Measurements from ENCODE around the gene TOR1A. TPM values are rescaled to one million over a fixed set of nuclear protein-coding genes. Genes with fewer than 3 reads are reported as not detected.
A peak's percentile ranks its signal among the peaks of the same experiment; 100 is the strongest.

The TOR1A gene
- total and polyA plus RNA-seq, 7 experiments from 2014 or later = 13.8 to 68.2 (median 35.0) TPM

DNA sequence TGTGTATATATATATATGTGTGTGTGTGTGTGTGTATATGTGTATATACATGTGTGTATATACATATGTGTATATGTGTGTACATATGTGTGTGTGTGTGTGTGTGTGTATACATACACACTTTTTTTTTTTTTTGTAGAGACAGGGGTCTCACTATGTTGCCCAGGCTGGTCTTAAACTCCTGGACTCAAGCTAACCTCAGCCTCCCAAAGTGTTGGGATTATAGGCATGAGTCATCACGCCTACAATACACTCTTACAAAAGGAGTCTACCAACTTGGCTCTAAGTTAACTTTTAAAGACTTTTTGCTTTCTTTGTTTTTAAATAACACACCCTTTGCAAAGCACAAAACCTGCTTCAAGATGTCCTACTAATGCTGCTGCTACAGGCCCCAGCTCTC is 9.0 kb upstream of the TOR1A start:
- ATAC-seq (no peak), DNase-seq (no peak)
- Histone ChIP-seq H3K27me3 (ENCODE audit: control insufficient read depth in 2 of 2, insufficient read depth in 2 of 2, low read length in 2 of 2) (no peaks in the 10 kb centered on the region), H3K4me1 (ENCODE audit: control insufficient read depth in 2 of 2, insufficient read depth in 2 of 2, low read length in 2 of 2) (peaks cover 29 to 30% of the 10 kb centered on the region in 2 donors), H3K4me3 (ENCODE audit: low read length) (no peak overlapping the region), H3K9me3 (ENCODE audit: control insufficient read depth in 2 of 3, low read length in 3 of 3) (no peaks in the 10 kb centered on the region), H3K36me3 (ENCODE audit: control insufficient read depth in 2 of 3, insufficient read depth in 3 of 3, low read length in 3 of 3) (peaks cover 31 to 65% (median 40%) of the 10 kb centered on the region in 3 experiments), H3K27ac (ENCODE audit: low read depth, low read length) (peak overlapping the region; percentile 97)
- H3K9me3 Mint-ChIP-seq = no peaks in the 10 kb centered on the region
- CTCF ChIA-PET = interaction anchor here (0.7 kb wide), 1 partner anchor 206 kb away, joined by 4 read pairs; no protein-coding TSS in a partner anchor
- POLR2A ChIA-PET = interaction anchor here (0.7 to 11.4 kb wide), 6 partner anchors 9 to 232 kb away, joined by 3 to 162 read pairs (median 31); partner anchors contain the start of genes GPR107 and TOR1A
- no peaks in the 10 kb centered on the region for H3K27me3 Mint-ChIP-seq
- H3K27ac Mint-ChIP-seq = peak overlapping the region in 8 of 9 donors; percentile 33 to 98 (median 84)
- H3K36me3 Mint-ChIP-seq = peaks cover 0 to 25% (median 19%) of the 10 kb centered on the region in 5 donors
- H3K4me1 Mint-ChIP-seq = peaks cover 27 to 43% (median 36%) of the 10 kb centered on the region in 7 donors
- intact Hi-C loops (cut with micrococcal nuclease) = loop anchor here in 1 of 2 donors (10.0 kb wide), 1 partner anchor 402 kb away; no protein-coding TSS in a partner anchor
- H3K4me3 Mint-ChIP-seq = peak overlapping the region; percentile 49 to 99 (median 98)

DNA sequence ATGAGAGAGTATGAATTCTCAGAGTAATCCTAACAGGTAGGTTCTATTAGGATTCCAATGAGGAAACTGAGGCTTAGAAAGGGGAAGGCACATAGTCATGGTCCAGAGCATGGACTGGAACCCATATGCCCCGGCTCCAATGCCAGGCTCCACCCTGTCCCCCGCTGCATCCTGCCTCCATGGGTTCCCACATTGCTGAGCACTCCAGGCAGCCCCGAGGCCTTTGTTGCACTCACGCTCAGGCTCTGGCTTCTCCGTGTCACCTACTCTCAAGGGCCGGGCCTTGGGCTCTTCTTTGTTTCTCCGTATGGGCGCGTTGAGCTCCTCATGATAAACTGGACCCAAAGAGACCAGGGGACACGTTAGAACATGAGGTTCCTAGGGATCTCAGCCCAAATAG is 5.0 kb upstream of the TOR1A start:
- ChIA-PET POLR2A (interaction anchor here (11.2 to 11.4 kb wide), 2 partner anchors 37 to 58 kb away, joined by 154 to 162 read pairs; no protein-coding TSS in a partner anchor), CTCF (interaction anchor here (0.6 kb wide), 1 partner anchor 244 kb away, joined by 4 read pairs; no protein-coding TSS in a partner anchor)
- Mint-ChIP-seq H3K4me1 (peaks cover 6 to 12% (median 9%) of the 10 kb centered on the region in 7 donors), H3K36me3 (peaks cover 0 to 22% (median 14%) of the 10 kb centered on the region in 5 donors), H3K27ac (peak overlapping the region in 2 of 9 donors; percentile 14 to 53), H3K9me3 (peaks cover 0 to 3% (median 0%) of the 10 kb centered on the region in 11 donors), H3K27me3 (no peaks in the 10 kb centered on the region), H3K4me3 (no peak overlapping the region)
- ATAC-seq = no peak
- no peak overlapping the region for H3K27ac ChIP-seq (ENCODE audit: low read depth, low read length)
- peaks cover 35 to 61% (median 41%) of the 10 kb centered on the region in 3 experiments for H3K36me3 ChIP-seq (ENCODE audit: control insufficient read depth in 2 of 3, insufficient read depth in 3 of 3, low read length in 3 of 3)
- no peak overlapping the region for H3K4me3 ChIP-seq (ENCODE audit: low read length)
- DNase-seq = no peak
- intact Hi-C loops (cut with micrococcal nuclease) = no loop called here
- peaks cover 7 to 9% of the 10 kb centered on the region in 2 donors for H3K4me1 ChIP-seq (ENCODE audit: control insufficient read depth in 2 of 2, insufficient read depth in 2 of 2, low read length in 2 of 2)
- no peaks in the 10 kb centered on the region for H3K9me3 ChIP-seq (ENCODE audit: control insufficient read depth in 2 of 3, low read length in 3 of 3)
- no peaks in the 10 kb centered on the region for H3K27me3 ChIP-seq (ENCODE audit: control insufficient read depth in 2 of 2, insufficient read depth in 2 of 2, low read length in 2 of 2)

DNA sequence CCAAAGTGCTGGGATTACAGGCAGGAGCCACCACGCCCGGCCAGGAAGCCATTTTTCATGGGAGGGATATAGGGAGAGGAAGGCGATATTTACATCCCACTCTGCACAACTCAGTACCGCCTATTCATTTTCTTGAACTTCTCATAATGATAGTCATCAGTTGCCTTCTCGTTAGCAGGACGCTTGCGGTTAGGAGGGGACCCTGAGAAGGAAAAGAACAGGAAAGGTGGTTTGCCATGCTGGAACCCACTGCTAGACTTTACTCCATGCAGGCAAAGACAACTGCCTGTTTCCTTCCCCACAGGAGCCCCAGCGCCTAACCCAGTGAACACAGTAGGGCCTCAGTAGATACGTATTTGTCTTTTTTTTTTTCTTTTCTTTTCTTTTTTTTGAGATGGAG is 4.1 kb upstream of the TOR1A start:
- CTCF ChIA-PET = interaction anchor here (0.6 kb wide), 1 partner anchor 245 kb away, joined by 4 read pairs; no protein-coding TSS in a partner anchor
- H3K4me1 ChIP-seq (ENCODE audit: control insufficient read depth in 2 of 2, insufficient read depth in 2 of 2, low read length in 2 of 2) = peaks cover 0 to under 1% of the 10 kb centered on the region in 2 donors
- peaks cover 0 to 3% (median 0%) of the 10 kb centered on the region in 11 donors for H3K9me3 Mint-ChIP-seq
- H3K36me3 Mint-ChIP-seq = peaks cover 0 to 17% (median 11%) of the 10 kb centered on the region in 5 donors
- peaks cover 0 to 5% (median 1%) of the 10 kb centered on the region in 7 donors for H3K4me1 Mint-ChIP-seq
- intact Hi-C loops (cut with micrococcal nuclease) = no loop called here
- H3K27me3 Mint-ChIP-seq = no peaks in the 10 kb centered on the region
- peaks cover 28 to 57% (median 35%) of the 10 kb centered on the region in 3 experiments for H3K36me3 ChIP-seq (ENCODE audit: control insufficient read depth in 2 of 3, insufficient read depth in 3 of 3, low read length in 3 of 3)
- no peak overlapping the region for H3K4me3 Mint-ChIP-seq
- H3K4me3 ChIP-seq (ENCODE audit: low read length) = no peak overlapping the region
- H3K27me3 ChIP-seq (ENCODE audit: control insufficient read depth in 2 of 2, insufficient read depth in 2 of 2, low read length in 2 of 2) = no peaks in the 10 kb centered on the region
- H3K9me3 ChIP-seq (ENCODE audit: control insufficient read depth in 2 of 3, low read length in 3 of 3) = no peaks in the 10 kb centered on the region
- peak overlapping the region in 3 of 9 donors; percentile 17 to 33 (median 18) for H3K27ac Mint-ChIP-seq
- no peak overlapping the region for H3K27ac ChIP-seq (ENCODE audit: low read depth, low read length)
- POLR2A ChIA-PET = interaction anchor here (11.2 to 11.4 kb wide), 2 partner anchors 38 to 59 kb away, joined by 154 to 162 read pairs; no protein-coding TSS in a partner anchor
- no peak for DNase-seq
- no peak for ATAC-seq

DNA sequence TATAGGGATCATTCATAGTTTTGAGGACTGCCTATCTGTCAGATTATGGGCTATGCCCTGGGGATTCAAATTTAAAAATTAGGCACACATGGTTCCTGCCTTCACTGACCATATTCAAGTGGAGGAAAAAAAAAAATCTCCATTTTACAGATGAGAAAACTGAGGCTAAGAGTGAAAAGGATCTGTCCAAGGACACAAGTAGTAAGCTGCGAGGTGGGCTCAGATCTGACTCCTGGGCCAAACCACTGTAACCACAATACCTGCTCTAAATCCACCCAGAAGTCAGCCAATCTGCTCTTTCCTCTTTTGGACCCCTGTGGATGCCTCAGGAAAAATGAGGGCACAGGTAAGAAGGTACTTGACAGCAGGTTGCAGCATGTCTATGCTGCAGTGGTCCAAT is 2.8 kb upstream of the TOR1A start:
- Mint-ChIP-seq H3K27me3 (no peaks in the 10 kb centered on the region), H3K27ac (peak overlapping the region in 3 of 9 donors; percentile 21 to 51 (median 38)), H3K4me3 (no peak overlapping the region), H3K9me3 (peaks cover 0 to 3% (median 0%) of the 10 kb centered on the region in 11 donors), H3K36me3 (peaks cover 0 to 22% (median 8%) of the 10 kb centered on the region in 5 donors), H3K4me1 (peaks cover 5 to 16% (median 11%) of the 10 kb centered on the region in 7 donors)
- ATAC-seq (no peak), DNase-seq (no peak)
- ChIA-PET POLR2A (interaction anchor here (6.7 kb wide), 1 partner anchor 9 kb away, joined by 56 read pairs; the partner anchor contains the start of genes C9orf78 and USP20), CTCF (interaction anchor here (1.6 kb wide), 1 partner anchor 8 kb away, joined by 3 read pairs; the partner anchor contains the start of gene C9orf78)
- intact Hi-C loops (cut with micrococcal nuclease) = no loop called here
- no peaks in the 10 kb centered on the region for H3K9me3 ChIP-seq (ENCODE audit: control insufficient read depth in 2 of 3, low read length in 3 of 3)
- no peak overlapping the region for H3K27ac ChIP-seq (ENCODE audit: low read depth, low read length)
- peaks cover 0 to 9% of the 10 kb centered on the region in 2 donors for H3K4me1 ChIP-seq (ENCODE audit: control insufficient read depth in 2 of 2, insufficient read depth in 2 of 2, low read length in 2 of 2)
- peaks cover 27 to 54% (median 32%) of the 10 kb centered on the region in 3 experiments for H3K36me3 ChIP-seq (ENCODE audit: control insufficient read depth in 2 of 3, insufficient read depth in 3 of 3, low read length in 3 of 3)
- no peak overlapping the region for H3K4me3 ChIP-seq (ENCODE audit: low read length)
- no peaks in the 10 kb centered on the region for H3K27me3 ChIP-seq (ENCODE audit: control insufficient read depth in 2 of 2, insufficient read depth in 2 of 2, low read length in 2 of 2)

DNA sequence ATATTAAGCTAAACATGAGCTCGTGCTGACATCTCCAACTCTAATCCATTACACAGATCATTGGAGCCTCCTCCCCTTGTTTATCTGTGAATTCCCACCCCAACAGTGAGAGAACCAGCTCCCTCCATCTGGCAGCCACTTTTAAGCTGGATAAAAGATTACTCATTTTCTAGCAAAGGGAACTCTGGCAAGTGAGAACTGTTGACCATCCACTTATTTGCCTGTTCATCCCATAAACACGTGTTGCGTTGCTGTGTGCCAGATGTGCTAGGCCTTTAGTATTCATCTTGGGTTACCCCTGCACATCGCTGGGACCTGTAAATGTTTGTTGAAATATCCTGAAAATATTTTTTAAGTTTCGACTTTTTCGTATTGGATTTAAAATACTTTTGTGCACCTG is 2.4 kb upstream of the TOR1A start:
- intact Hi-C loops (cut with micrococcal nuclease) = no loop called here
- peaks cover 0 to 22% (median 8%) of the 10 kb centered on the region in 5 donors for H3K36me3 Mint-ChIP-seq

DNA sequence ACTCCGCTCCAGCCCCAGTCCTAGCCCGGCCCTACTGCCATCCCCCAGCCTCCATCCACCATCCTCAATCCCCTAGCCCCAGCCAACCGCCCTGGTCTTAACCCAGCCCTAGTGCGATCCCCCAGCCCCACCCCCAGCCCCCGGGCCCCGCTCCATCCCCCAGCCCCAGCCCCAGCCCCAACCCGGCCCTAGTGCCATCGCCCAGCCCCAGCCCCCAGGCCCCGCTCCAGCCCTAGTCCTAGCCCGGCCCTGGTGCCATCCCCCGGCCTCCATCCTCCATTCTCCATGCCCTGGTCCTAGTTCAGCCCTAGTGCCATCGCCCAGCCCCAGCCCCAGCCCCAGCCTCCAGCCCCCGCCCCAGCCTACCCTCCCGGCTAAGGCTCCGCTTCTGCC is 398 bp downstream of the TOR1A start:
- Histone ChIP-seq H3K4me3 (ENCODE audit: low read length) (peak overlapping the region; percentile 73), H3K36me3 (ENCODE audit: control insufficient read depth in 2 of 3, insufficient read depth in 3 of 3, low read length in 3 of 3) (peaks cover 4 to 41% (median 12%) of the 10 kb centered on the region in 3 experiments), H3K27ac (ENCODE audit: low read depth, low read length) (peak overlapping the region; percentile 78), H3K9me3 (ENCODE audit: control insufficient read depth in 2 of 3, low read length in 3 of 3) (no peaks in the 10 kb centered on the region), H3K4me1 (ENCODE audit: control insufficient read depth in 2 of 2, insufficient read depth in 2 of 2, low read length in 2 of 2) (peaks cover 0 to 9% of the 10 kb centered on the region in 2 donors), H3K27me3 (ENCODE audit: control insufficient read depth in 2 of 2, insufficient read depth in 2 of 2, low read length in 2 of 2) (no peaks in the 10 kb centered on the region)
- peak overlapping the region; percentile 41 to 90 (median 81) for H3K27ac Mint-ChIP-seq
- H3K27me3 Mint-ChIP-seq = no peaks in the 10 kb centered on the region
- ChIA-PET CTCF (interaction anchor here (0.7 kb wide), 1 partner anchor 33 kb away, joined by 4 read pairs; no protein-coding TSS in a partner anchor), POLR2A (interaction anchor here (1.1 to 6.7 kb wide), 3 partner anchors 9 to 45 kb away, joined by 6 to 56 read pairs (median 9); partner anchors contain the start of genes C9orf78 and USP20)
- intact Hi-C loops (cut with micrococcal nuclease) = loop anchor here in 1 of 2 donors (5.0 kb wide), 1 partner anchor 59 kb away; no protein-coding TSS in a partner anchor
- no peak for DNase-seq
- H3K4me3 Mint-ChIP-seq = peak overlapping the region; percentile 83 to 93 (median 90)
- peak; percentile 2 for ATAC-seq
- peaks cover 0 to 3% (median 0%) of the 10 kb centered on the region in 11 donors for H3K9me3 Mint-ChIP-seq
- peaks cover 7 to 22% (median 13%) of the 10 kb centered on the region in 7 donors for H3K4me1 Mint-ChIP-seq
- peaks cover 1 to 16% (median 9%) of the 10 kb centered on the region in 5 donors for H3K36me3 Mint-ChIP-seq

More for the DNA sequence above, 2.4 kb upstream of the TOR1A start:
- H3K27ac ChIP-seq (ENCODE audit: low read depth, low read length) = no peak overlapping the region
- DNase-seq (no peak), ATAC-seq (no peak)
- H3K4me1 Mint-ChIP-seq = peaks cover 5 to 16% (median 11%) of the 10 kb centered on the region in 7 donors
- H3K36me3 ChIP-seq (ENCODE audit: control insufficient read depth in 2 of 3, insufficient read depth in 3 of 3, low read length in 3 of 3) = peaks cover 23 to 54% (median 34%) of the 10 kb centered on the region in 3 experiments
- no peak overlapping the region for H3K4me3 Mint-ChIP-seq
- ChIA-PET CTCF (interaction anchor here (1.6 kb wide), 1 partner anchor 8 kb away, joined by 3 read pairs; the partner anchor contains the start of gene C9orf78), POLR2A (interaction anchor here (0.6 to 6.7 kb wide), 3 partner anchors 9 to 565 kb away, joined by 3 to 56 read pairs (median 4); partner anchors contain the start of genes C9orf78 and USP20)
- no peaks in the 10 kb centered on the region for H3K27me3 ChIP-seq (ENCODE audit: control insufficient read depth in 2 of 2, insufficient read depth in 2 of 2, low read length in 2 of 2)
- no peak overlapping the region for H3K4me3 ChIP-seq (ENCODE audit: low read length)
- peak overlapping the region in 1 of 9 donors; percentile 45 for H3K27ac Mint-ChIP-seq
- peaks cover 0 to 9% of the 10 kb centered on the region in 2 donors for H3K4me1 ChIP-seq (ENCODE audit: control insufficient read depth in 2 of 2, insufficient read depth in 2 of 2, low read length in 2 of 2)
- H3K9me3 Mint-ChIP-seq = peaks cover 0 to 3% (median 0%) of the 10 kb centered on the region in 11 donors
- no peaks in the 10 kb centered on the region for H3K9me3 ChIP-seq (ENCODE audit: control insufficient read depth in 2 of 3, low read length in 3 of 3)
- H3K27me3 Mint-ChIP-seq = no peaks in the 10 kb centered on the region
